WI38 (cell line): Measurements from ENCODE around the gene COQ3.

Experiments used
- H3K4me3 ChIP-seq: 2 replicates; pipeline ENCODE4 v1.5.1; 2011; ENCODE audit warnings: low read depth, mild to moderate bottlenecking, control low read depth, low read length
- CTCF ChIP-seq: IDR thresholded peaks from 2 replicates; pipeline ENCODE4 v1.5.1; 2012; ENCODE audit warnings: low read depth, mild to moderate bottlenecking, control low read depth, low read length

Gene COQ3

GRCh38 chr6:99359800-99360199 is 34.2 kb downstream of the COQ3 start:
- no peak for TF ChIP-seq CTCF
- no peak overlapping the region for H3K4me3 ChIP-seq

DNA sequence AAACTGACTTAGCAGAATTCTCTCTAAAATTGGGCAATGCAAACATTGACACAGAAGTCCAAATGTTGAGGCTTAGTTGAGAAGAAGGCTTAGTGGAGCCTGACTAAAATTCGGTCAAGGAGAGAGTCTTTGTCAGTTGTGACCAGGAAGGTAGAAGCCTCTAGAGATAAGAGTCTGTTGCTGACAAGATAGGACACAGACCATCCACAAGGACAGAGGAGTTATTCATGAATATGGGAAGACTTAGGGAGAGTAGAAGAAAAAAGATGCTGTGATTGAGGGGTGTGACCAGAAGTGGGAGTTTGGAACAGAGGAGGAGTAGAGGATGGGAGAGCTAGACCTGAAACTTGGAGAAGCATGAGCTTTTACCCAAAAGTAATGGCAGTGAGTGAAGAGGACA is 37.4 kb downstream of the COQ3 start:
- no peak for TF ChIP-seq CTCF
- H3K4me3 ChIP-seq, result no peak overlapping the region

DNA sequence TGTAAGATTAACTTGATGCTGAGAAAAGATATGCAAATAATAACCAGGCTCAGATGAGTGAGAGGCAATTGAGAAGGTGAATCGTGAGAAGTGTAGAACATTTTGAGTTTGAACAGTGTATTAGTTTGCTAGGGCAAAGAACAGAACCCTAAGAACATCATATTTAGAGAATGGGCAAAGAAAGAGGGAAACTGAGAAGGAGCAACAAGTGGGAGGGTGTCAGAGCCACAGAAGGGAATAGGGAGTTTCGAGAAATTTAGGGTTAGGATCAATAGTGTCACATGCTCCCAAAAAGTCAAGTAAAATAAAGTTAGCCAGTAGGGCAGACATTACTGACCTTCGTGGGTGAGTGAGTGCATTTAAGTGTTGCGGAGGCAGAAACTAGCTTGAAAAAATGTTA is 39.0 kb downstream of the COQ3 start:
- no peak overlapping the region for H3K4me3 ChIP-seq
- no peak for TF ChIP-seq CTCF

GRCh38 chr6:99353126-99353525 is 40.9 kb downstream of the COQ3 start:
- H3K4me3 ChIP-seq, result no peak overlapping the region
- no peak for TF ChIP-seq CTCF

DNA sequence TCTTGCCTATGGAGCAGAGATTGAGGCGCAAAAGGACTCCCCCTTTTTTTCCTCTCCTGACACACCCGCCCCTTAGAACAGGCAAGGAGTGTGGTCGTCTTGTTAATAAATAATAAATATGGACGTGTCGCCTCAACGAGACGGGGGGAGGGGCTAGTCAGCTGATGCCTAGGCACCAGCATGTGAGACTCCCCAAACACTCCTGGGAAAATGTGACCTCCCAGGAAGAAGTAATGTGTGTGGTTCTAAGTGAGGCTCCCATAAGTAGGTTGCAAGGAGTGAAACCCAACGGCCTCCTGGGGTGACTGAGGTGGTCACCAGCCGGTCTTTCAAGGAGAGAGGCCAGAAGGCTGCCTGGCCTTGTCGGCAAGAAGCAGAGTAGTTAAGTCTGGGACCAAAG is 43.4 kb downstream of the COQ3 start:
- no peak overlapping the region for H3K4me3 ChIP-seq
- no peak for TF ChIP-seq CTCF

- H3K4me3 ChIP-seq, result peak within 1 kb of the TSS; percentile 57
- no peak for TF ChIP-seq CTCF
These were observed 44.5 kb downstream of the COQ3 start, which contains the start of gene FAXC for GRCh38 chr6:99349171-99350141. Gene FAXC, minus strand, starts transcription at chr6:99349674. Its CDS starts 302 bp downstream, at chr6:99349372.
